ENCODE results near the gene ZBED4. TPM values are rescaled to one million over a fixed set of nuclear protein-coding genes. Genes with fewer than 3 reads are reported as not detected.

Gene ZBED4
- total RNA-seq, 4 donors from 2014 or later: 11.9 to 19.4 (median 18.2) TPM

DNA sequence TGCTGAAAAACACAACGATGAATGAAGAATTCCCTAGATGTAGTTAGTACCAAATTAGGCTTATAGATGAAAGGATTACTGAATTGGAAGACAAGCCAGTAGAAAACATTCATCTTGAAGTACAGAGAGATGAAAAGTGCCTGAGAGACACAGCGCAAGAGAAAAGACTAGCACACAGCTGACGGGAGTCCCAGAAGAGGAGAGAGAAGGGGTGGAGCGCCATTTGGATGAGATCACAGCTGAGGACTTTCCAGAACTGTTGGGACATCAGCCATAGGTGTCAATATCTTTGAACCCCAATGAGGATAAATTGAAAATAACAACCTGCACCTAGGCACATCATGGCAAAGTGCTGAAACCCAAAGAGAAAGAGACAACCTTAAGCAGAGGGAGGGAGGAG lies 39.4 kb downstream of the ZBED4 start:
- H3K36me3 ChIP-seq: peaks cover 25% of the 10 kb centered on the region

GRCh38 chr22:49894322-49895054 lies 40.8 kb downstream of the ZBED4 start:
- DNase-seq (ENCODE audit: low spot score in 2 of 2): no peak
- Histone ChIP-seq H3K9me3 (no peaks in the 10 kb centered on the region), H3K36me3 (peaks cover 25% of the 10 kb centered on the region), H3K4me1 (no peaks in the 10 kb centered on the region), H3K4me3 (no peak overlapping the region), H3K27me3 (no peaks in the 10 kb centered on the region), H3K27ac (no peak overlapping the region)
- 75% methylated on average over 8 of the region's 8 CpGs for WGBS
- TF ChIP-seq CTCF (IDR thresholded peaks at IDR 0.05) (no peak), POLR2A (IDR thresholded peaks at IDR 0.05) (no peak), POLR2AphosphoS5 (IDR thresholded peaks at IDR 0.05) (no peak), EP300 (IDR thresholded peaks at IDR 0.05) (no peak)

More for the DNA sequence above, 39.4 kb downstream of the ZBED4 start:
- DNase-seq (ENCODE audit: low spot score in 2 of 2): no peak
- Histone ChIP-seq H3K27ac (no peak overlapping the region), H3K9me3 (no peaks in the 10 kb centered on the region), H3K27me3 (no peaks in the 10 kb centered on the region), H3K4me3 (no peak overlapping the region), H3K4me1 (no peaks in the 10 kb centered on the region)
- 87% methylated on average over 4 of the region's 4 CpGs for WGBS
- TF ChIP-seq EP300 (IDR thresholded peaks at IDR 0.05) (no peak), POLR2A (IDR thresholded peaks at IDR 0.05) (no peak), POLR2AphosphoS5 (IDR thresholded peaks at IDR 0.05) (no peak), CTCF (IDR thresholded peaks at IDR 0.05) (no peak)

GRCh38 chr22:49896201-49896600 lies 42.6 kb downstream of the ZBED4 start:
- H3K27ac ChIP-seq: no peak overlapping the region
- no peak for TF ChIP-seq EP300 (IDR thresholded peaks at IDR 0.05)
- TF ChIP-seq POLR2AphosphoS5 (IDR thresholded peaks at IDR 0.05): no peak
- no peak for TF ChIP-seq CTCF (IDR thresholded peaks at IDR 0.05)
- TF ChIP-seq POLR2A (IDR thresholded peaks at IDR 0.05): no peak
- WGBS: 94% methylated on average over 5 of the region's 5 CpGs
- H3K4me3 ChIP-seq: no peak overlapping the region
- no peaks in the 10 kb centered on the region for H3K27me3 ChIP-seq
- DNase-seq (ENCODE audit: low spot score in 2 of 2): no peak
- H3K36me3 ChIP-seq: peaks cover 30% of the 10 kb centered on the region
- no peaks in the 10 kb centered on the region for H3K4me1 ChIP-seq
- H3K9me3 ChIP-seq: no peaks in the 10 kb centered on the region

GRCh38 chr22:49897015-49897684 lies 43.5 kb downstream of the ZBED4 start:
- no peak overlapping the region for H3K4me3 ChIP-seq
- no peaks in the 10 kb centered on the region for H3K9me3 ChIP-seq
- H3K27ac ChIP-seq: no peak overlapping the region
- no peak for DNase-seq (ENCODE audit: low spot score in 2 of 2)
- TF ChIP-seq CTCF (IDR thresholded peaks at IDR 0.05): no peak
- H3K36me3 ChIP-seq: peaks cover 40% of the 10 kb centered on the region
- WGBS: 90% methylated on average over 8 of the region's 8 CpGs
- no peaks in the 10 kb centered on the region for H3K4me1 ChIP-seq
- no peaks in the 10 kb centered on the region for H3K27me3 ChIP-seq

- TF ChIP-seq POLR2A (IDR thresholded peaks at IDR 0.05): no peak
- TF ChIP-seq POLR2AphosphoS5 (IDR thresholded peaks at IDR 0.05): no peak
- TF ChIP-seq EP300 (IDR thresholded peaks at IDR 0.05): no peak
- TF ChIP-seq CTCF (IDR thresholded peaks at IDR 0.05): no peak
- Histone ChIP-seq H3K4me3 (no peak overlapping the region), H3K27ac (no peak overlapping the region), H3K27me3 (no peaks in the 10 kb centered on the region), H3K9me3 (no peaks in the 10 kb centered on the region), H3K36me3 (peaks cover 55% of the 10 kb centered on the region), H3K4me1 (no peaks in the 10 kb centered on the region)
- 89% methylated on average over 6 of the region's 6 CpGs for WGBS
- no peak for DNase-seq (ENCODE audit: low spot score in 2 of 2)
These were observed 45.9 kb downstream of the ZBED4 start for GRCh38 chr22:49899530-49899929.
